ENCODE data around the gene SPON2.
A peak's percentile ranks its signal among the peaks of the same experiment; 100 is the strongest.

SPON2 gene

DNA sequence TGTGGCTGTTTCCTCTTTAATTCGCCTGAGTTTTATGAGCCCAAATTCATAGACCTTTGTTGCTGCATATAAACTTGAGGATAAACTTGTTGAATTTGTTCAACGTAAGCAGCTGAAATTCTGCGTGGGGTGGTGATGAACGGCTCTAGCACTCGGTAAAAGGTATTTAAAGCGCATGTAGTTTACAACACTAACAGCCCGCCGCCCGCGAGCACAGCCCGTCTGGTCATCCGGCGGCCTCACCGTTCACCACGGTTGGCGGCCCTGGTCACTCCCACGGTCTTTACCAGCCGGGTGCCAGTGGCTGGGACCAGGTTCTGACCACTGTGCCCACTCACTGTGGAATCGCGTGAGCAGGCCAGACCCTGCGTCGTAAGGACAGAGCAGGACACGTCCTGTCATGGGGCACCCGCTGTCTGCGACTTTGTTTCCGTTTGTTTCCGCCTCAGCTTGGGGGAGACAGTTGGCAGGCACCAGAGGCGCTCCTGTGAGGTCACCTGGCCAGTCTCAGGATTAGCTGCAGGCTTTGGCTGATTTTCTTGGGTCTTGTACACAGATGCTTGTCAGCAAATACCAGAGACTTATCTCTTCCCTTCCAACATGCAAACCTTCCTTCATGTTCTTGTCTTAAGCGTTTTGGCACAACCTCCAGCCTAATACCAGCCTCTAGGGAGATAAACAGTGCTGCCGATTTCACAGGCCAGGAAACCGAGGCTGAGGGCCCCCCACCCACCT lies 36.8 kb upstream of the SPON2 start:
- peak; percentile 7 for DNase-seq (ENCODE audit: low spot score)

DNA sequence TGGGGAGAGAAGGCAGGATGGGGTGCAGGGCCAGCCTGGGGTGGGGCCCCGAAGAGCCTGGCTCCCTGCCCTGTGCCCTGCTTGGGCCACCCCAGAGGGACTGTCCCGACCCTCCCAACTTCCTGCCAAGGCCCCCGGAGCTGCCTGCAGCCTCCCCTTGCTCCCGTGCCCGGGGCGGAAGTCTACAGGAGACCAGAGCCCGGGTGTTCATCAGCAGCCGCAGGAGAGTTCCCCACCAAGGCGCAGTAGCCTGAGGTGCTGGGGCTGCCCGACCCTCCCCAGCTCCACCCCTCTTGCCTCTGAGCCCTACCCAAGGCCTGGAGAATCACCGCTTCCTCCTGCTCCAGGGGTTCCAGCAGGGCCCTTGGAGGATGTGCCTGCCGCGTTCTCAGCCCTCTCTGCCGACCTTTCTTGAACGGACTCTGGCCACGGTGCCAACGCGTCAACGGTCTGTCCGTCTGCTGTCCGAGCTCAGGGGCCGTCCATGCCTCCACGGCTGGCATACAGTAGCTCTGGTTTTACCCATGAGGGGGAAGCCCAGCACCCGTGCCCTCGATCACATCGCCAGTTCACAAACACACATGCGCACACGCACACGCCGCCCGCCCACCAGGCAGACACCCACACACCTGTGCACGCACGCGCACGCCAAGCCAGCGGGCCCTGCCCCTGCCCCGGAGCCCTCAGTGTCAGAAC lies 36.0 kb upstream of the SPON2 start:
- DNase-seq (ENCODE audit: low spot score): no peak

DNA sequence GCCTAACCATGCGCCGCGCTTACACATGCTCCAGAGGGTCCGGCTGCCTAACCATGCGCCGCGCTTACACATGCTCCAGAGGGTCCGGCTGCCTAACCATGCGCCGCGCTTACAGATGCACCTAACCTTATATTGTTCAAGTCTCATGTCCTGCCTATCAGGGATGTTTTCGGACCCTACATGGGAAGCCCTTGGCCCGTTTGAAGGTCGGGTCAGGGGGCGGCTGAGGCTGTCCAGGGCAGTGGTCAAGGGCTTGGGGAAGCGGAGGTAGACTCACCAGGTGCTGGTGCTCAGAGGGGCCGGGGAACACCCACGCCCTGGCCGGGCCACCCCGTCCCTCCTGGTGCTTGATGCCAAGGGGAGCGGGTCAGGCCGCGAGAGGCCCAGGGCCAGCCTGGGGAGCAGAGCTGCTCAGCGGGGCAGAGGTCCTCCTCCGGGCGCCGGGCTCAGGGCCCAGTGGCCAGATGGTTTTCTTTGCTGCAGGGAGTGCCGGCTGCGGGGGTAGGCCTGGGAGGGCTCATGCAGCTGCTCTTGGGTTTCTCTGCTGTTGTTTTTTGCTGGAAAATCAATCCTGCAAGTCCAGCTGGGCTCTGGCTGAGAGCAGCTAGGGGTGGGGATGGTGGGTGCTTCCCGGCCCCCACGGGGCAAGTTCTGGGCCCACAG lies 35.4 kb upstream of the SPON2 start:
- DNase-seq (ENCODE audit: low spot score): no peak

DNA sequence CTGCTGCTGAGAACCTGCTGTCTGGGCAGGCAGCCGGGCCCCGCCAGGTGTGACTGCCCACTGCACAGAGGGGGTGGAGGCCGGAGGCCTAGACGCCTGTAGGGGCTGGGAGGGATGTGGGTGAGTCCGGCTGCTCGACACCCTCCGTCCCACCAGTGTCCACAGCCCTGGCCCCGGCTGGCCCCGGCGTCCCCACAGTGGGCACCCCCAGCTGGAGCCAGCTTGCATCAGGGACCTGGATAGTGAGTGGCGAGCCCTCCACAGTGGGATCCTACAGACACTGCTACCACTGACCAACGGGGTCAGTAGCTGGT lies 34.7 kb upstream of the SPON2 start:
- DNase-seq (ENCODE audit: low spot score): no peak

DNA sequence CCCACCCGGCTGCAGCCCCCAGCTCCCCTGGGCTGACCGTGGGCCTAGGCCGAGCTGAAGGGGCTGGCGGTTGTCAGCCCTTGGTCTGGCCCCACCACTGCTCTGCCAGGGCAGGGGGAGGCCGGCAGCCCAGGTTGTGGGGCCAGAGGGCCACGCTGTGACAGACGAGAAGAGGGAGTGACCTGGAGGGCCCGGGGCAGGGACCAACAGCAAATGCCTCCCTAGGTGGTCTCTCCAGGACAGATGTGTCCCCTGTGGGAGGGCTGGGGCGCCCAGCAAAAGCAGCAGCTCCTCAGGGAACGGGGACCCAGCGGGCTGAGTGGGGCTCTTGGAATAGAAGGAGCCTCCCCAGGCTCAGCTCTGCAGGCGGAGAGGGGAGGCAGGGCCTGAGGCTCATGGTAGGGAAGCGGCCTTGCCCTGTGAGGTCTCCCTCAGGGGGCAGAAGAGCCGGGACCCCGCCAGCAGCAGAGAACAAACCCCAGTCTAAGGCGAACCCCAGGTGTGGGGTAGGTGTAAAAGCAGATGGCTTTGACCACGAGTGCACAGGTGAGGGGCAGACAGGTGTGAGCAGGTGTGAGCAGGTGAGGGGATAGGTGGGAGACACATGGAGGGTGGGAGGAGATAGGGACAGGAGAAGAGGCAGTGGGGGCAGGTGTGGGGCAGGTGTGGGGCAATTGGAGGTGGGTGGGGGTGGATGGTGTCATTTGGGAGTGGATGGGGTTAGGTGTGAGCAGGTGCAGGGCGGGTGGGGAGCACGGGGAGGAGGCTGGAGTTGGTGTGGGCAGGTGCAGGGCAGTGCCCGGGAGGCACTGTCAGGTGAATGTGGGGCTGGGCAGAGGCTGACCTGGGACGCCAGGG lies 34.1 kb upstream of the SPON2 start:
- no peak for DNase-seq (ENCODE audit: low spot score)

DNA sequence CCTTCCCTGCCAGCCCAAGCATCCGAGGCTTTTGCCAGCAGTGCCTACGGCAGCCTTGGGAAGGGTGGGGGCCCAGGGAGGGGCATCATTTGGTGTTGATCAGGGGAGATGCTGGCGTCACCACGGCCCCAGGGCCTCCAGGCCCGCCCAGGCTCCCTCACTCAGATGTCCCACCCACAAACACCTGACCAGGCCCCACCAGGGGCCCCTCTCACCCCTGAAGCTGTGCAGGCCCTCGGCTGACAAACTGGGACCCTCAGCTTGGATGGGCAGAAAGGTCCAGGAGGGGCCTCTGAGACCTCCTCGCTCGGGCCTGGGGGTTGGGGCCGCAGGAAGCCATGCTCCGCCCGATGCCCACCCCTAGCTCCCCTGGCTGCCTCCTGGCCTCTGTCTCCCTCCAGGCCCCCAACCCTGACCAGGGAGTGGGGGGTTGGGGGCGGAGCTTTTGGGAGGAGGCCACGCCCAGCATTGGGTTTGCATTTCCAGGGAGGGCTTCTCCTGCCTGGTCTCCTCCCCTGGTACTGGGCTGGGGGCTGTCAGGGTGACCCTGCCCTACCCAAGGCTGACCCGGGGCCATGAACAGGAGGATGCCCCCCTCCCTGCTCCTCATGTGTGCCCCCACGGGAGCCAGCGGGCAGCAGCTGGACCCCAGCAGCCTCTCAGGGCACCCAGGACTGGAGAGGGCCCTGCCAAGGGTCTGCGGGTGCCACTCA lies 33.4 kb upstream of the SPON2 start:
- DNase-seq (ENCODE audit: low spot score): no peak

DNA sequence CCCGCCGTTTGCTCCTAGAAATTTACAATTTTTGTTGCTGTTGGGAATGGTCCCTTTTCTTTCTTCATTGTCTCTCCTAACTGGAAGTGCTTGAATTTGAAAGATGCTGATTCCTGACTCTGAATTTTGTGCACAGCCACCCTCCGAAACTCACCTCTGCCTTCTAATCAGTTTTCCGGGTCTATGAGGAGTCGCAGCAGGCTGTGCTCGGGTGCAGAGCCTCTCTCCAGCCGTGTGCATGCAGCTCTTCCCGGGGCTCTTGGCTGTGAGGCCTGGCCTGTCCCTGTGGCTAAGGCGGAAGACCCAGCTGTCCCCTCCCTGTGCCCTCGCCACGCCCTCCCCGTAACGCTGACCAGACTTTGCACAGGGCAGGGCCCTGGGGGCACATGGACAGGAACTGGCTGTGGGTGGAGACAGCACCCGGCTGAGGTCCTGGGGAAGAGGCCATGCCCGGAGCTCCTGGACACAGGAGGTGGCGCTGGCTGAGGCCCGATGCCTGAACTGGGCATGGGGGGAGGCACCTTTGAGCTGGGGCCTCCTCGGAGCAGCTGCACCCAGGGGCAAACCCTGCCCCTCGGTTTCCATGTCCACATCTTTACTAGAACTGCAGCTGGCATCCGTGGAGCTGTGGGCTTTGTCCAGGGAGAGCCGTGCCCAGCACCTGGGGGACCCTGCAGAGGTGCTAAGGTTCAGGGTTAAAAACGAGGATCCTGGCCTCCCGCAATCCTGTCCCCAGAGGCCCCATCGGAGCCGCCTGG lies 32.6 kb upstream of the SPON2 start:
- DNase-seq (ENCODE audit: low spot score): no peak

DNA sequence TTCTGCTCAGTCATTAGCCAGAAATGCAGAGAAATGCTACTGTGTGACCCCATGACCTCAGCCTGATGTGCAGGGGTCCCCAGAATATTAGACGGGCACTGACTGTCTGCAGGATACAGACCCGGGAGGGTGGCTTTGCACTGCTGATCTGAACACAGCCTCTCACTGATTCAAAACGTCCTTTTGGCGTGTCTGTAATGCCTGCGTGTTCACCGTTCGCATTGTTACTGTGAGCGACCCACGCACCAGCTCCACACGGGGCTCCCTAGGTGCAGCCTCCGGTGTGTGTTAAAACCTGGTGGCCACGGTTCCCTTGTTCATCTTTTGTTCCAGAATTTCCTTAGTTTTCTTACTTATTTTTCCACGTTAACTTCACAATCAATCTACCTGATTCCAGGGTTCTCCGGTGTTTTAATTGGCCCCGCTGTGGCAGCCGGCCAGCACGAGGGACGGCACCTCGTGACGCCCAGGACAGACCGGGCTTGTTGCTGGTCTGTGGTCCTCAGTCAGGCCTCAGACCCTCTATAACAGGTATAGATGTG lies 32.0 kb upstream of the SPON2 start:
- DNase-seq (ENCODE audit: low spot score): no peak

DNA sequence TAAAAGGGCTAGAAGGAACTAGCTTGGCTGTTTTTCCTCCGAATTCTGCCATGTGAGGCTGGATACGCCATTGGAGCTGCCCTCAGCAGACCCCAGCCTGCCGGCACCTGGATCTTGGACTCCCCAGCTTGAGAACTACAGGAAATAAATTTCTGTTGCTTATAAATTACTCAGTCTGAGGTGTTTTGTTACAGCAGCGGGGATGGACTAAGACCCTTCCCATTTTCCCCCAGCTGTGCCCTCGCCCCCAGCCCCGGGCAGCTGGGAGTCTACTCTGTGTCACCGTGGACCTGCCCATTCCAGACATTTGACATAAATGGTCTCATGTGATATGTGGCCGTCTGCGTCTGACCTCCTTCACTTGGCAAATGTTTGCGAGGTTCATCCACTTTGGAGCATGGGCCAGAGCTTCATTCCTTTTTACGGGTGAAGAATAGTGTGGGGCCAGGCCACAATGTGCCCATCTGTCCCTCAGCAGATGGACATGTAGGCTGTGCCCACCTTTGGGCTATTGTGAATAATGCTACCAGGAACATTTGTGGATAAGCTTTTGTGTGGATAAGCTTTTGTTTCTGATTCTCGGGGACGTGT lies 30.7 kb upstream of the SPON2 start:
- DNase-seq (ENCODE audit: low spot score): no peak

DNA sequence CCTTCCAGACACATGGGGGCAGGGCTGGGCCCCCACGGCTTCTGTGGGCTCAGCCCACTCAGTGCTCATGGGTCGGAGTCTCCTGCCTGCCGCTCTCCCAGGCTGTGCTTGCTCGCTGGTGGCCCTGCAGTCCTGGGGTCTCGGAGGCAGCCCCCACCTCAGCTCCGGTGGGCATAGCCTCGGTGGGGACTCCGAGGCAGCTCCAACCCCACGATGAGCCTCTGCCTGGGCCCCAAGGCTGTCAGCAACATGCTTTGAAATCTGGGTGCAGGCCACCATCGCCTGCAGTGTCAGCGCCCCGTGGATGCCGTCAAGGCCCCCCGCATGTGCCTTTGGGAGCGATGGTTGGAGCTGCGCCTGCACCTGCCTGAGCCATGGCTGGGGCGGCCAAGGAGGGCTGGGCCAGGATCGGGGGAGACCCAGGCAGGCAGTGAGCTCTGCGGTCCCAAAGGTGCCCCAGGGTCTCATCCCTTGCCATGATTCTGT lies 30.2 kb upstream of the SPON2 start:
- no peak for DNase-seq (ENCODE audit: low spot score)

DNA sequence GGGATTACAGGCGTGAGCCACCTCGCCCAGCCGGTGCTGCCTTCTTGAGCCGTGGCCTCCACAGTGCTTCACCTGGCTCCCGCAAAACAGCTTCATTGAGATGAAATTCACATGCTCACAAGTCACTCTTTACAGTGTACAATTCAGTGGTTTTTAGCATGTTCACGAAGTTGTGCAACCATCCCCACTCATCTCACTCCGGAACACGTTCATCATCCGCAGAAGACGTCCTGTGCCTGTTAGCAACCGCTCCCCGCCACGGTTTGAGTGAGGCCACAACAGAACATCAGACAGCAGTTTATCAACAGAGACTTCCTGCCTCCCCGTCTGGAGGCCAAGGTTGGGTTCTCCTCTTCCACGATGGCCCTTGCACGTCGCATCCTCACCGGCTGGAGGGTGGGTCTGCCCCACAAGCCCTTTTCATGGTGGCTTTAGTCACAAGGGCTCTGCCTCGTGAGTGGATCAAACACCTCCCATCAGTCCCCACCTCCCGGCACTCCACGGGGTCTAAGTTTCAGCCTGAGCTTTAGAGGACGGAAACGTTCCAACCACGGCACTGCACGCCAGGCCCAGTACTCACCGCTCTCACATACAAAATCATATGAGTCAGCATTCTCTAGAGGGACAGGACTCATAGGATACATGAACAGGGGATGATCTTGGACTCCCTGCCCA lies 29.6 kb upstream of the SPON2 start:
- no peak for DNase-seq (ENCODE audit: low spot score)

DNA sequence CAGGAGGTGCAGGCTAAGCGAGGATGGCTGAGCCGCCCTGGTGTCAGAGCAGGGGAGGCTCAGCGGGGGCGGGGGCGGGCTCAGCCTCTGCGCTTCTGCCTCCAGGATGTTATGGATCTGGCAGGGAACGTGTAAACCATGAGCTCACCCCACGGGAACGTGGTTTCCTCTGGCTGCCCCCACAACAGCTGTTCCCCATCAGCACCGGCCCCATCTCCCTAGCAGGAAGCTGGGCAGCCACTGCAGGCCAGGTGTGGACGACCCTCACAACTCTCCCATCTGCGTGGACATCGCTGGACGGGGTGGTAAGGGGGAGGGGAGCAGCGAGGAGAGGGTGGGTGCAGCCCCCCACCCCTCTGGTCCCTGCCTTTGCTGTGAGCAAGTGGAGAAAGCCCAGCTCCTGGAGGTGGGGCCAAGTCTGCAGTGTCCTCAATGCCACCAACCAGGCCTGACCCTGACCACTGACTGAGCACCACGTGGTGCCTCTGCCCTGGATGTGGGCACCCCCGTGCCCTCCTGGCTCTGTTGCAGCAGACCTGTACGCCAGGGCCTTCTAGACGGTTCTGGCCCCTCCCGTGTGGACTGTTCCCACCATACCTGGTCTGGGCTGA lies 28.1 kb upstream of the SPON2 start:
- DNase-seq (ENCODE audit: low spot score): no peak

DNA sequence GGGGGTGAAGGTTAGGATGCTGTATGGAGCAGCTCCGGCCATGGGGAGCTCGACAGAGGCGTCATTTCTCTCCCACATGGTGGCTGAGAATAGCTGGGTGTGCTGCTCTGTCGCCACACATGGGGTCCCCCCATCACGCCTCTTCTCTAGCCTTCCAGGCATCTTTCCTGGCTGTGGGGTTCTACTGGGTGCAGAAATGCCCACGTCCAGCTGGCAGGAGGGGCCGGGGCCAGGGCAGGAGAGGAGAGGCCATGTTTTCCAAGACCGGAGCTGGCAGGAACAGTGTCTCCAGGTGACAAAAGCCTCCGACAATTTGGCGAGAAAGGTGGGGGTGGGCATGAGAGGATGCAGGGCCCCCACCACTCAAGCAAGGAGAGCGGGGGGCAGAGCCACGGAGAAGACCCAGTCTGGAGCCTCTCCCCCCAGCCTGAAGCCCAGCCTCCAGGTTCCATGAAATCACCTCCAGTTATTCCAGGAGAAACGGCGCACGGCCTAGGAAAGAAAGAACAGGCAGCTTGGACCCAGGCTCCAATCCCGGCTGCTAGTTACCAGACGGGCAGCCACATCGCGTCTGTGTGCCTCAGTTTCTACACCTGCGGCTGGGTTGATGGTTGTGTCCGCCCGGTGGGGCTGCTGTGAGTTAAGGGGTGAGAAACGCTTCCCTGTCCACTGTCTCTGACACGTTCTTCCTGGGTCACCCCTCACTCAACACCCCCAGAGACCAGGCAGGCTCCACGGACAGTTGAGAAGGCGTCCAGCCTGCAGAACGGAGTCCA lies 27.4 kb upstream of the SPON2 start:
- DNase-seq (ENCODE audit: low spot score): no peak

DNA sequence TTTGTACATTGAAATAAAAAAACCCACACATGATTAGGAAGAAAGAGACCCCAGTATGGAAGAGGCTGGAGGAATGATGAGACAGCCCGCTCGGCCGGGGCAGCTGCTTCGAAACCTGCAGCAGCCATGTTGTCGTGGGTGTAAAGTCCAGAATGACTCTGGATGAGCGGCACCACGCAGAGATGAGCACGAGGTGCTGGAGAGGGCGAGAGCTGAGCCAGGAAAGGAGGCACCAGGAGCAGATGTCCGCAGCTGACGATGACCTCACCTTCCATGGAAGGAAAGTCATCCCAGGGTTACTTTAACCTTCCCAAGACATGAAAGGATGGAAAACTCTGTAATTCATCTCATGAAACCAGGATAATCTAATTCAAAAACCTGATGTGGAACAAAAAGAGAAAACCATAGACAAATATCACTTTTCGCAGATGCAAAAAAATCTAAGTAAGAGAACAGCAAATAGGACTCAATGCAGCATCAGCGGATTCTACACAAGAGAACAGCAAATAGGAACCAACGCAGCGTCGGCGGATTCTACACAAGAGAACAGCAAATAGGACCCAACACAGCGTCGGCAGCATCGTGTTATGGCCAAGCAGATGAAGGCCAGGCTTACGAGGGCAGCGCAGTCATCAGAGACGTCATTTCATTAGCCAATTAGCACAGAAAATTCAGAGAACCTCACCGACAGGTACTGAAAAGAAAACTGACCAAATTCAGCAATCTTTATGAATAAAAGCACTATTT lies 25.9 kb upstream of the SPON2 start:
- DNase-seq (ENCODE audit: low spot score): no peak

DNA sequence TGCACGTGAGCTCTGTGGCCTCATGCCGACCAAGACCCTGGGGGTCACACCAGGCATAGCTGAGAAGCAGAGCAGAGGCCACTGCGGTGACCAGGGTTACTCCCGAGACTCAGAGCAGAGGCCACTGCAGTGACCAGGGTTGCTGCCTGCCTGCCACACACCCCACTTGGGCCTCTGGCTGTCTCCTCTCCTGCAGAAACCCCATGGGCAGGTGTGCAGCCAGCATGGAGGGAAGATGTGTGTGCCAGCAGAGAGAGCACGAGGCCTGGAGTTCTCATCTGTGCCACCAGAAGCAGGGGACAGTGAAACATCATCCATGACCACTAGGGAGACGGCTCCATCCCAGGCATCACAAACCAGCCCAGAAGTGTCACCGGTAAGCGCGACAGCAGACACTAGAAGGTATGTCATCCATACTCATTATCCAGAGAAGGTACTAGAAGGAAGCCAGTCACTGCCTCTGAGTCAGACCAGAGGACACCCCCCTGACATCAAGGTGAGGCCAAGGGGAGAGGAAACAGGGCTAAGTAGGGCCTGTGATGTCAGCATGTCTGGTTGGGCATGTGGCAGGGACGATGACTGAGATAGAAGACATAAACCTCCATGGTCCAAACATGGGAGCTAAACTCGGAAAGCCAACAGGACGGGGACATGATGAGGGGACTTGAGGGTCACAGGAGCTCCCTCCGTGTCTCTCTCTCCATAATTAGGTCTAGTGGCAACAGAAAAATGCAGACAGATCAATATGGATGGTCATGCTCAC lies 24.2 kb upstream of the SPON2 start:
- no peak for DNase-seq (ENCODE audit: low spot score)

DNA sequence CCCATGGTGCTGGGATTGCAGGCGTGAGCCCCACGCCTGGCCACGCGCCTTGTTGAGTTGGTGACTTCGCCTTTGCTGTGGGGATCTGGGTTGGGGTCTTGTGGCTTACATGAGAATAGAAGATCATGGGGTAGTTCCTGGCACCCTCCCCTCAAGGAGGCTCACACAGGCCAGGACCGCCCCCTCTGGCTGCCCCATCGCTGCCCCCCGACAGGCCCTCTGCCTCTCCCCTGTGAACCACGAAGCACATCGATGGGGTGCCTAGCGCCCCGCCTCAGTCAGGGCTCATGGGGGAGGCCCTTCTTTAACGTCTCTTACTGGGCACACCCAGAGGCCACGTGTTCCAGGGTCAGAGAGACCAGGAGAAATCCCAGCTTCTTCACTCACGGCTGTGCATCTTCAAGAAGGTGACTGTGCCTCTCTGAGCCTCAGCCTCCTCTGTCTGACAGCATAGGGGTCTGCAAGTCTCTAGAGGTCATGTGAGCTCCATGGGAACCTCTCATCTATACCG lies 23.6 kb upstream of the SPON2 start:
- DNase-seq (ENCODE audit: low spot score): no peak
